Cortex of kidney (tissue), 1 donor: ENCODE data around the gene RRM1.
"Not testable (repeated sequence)": the region's sequence is repeated elsewhere in the genome, so short reads cannot be mapped to it uniquely, and the experiment has no call there.

Source experiments
- DNase-seq: peaks from one replicate; lab custom pipeline; 2025; lab: John Stamatoyannopoulos, UW

The RRM1 gene

GRCh38 chr11:4094348-4095291, at the start of gene RRM1:
RRM1 (plus strand) TSS chr11:4094799; CDS start chr11:4095013, 214 bp downstream.
- peak; percentile 26 for DNase-seq

DNA sequence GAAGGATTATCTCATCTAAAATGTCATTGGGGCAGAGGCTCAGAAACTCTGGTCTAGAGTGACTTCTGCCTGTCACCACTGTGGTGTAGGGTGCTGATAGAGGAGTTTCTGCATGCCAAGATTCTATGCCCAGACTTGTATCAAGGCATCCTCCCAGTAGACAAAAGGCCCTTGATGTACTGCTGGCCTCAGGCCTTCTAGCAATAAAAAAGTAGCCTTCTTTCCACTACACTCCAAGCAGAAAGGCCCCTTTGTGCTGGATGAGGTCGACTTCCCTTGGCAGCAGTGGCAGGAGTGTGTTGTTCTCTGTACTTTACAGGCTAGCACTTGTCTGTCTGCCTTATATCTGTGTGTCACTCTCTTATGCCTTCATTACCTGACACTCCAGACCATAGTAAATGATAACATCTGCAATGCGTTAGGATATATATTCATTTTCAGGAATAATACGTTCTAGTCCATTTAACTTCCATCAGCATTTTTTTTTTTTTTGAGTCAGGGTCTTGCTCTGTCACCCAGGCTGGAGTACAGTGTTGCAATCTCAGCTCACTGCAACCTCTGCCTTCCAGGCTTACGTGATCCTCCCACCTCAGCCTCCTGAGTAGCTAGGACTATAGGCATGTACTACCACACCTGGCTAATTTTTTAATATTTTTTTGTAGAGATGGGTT, 49.5 kb upstream of the RRM1 start:
- DNase-seq = no peak

DNA sequence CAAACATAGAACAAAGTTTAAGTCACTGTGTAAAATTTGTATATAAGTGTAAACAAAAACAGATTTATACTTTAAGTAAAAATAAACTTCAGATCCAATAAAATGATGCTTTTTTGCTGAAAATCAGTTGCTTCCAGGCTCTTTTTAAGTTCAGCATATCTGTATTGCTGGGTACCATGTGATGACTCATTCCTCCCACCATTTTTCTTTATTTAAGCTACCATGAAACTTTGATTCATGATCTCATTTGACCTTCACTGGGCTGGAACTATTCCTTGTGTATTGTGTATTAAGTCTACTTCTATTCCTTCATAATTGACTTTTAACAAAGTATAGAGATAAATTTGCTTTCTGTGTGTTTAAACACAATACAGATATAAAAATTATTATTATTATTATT, 46.3 kb upstream of the RRM1 start:
- no peak for DNase-seq

GRCh38 chr11:4049006-4049405, 45.6 kb upstream of the RRM1 start:
- no peak for DNase-seq

GRCh38 chr11:4050138-4050537, 44.5 kb upstream of the RRM1 start:
- no peak for DNase-seq

DNA sequence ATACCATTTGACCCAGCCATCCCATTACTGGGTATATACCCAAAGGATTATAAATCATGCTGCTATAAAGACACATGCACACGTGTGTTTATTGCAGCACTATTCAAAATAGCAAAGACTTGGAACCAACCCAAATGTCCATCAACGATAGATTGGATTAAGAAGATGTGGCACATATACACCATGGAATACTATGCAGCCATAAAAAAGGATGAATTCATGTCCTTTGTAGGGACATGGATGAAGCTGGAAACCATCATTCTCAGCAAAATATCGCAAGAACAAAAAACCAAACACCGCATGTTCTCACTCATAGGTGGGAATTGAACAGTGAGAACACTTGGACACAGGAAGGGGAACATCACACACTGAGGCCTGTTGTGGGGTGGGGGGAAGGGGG, 41.4 kb upstream of the RRM1 start:
- not testable (repeated sequence) for DNase-seq

GRCh38 chr11:4054643-4055042, 40.0 kb upstream of the RRM1 start:
- DNase-seq = no peak

- no peak for DNase-seq
Observed at GRCh38 chr11:4059424-4059823, 35.2 kb upstream of the RRM1 start.

- no peak for DNase-seq
Observed at GRCh38 chr11:4060182-4060923, 34.2 kb upstream of the RRM1 start.

GRCh38 chr11:4061700-4062099, 32.9 kb upstream of the RRM1 start:
- no peak for DNase-seq

DNA sequence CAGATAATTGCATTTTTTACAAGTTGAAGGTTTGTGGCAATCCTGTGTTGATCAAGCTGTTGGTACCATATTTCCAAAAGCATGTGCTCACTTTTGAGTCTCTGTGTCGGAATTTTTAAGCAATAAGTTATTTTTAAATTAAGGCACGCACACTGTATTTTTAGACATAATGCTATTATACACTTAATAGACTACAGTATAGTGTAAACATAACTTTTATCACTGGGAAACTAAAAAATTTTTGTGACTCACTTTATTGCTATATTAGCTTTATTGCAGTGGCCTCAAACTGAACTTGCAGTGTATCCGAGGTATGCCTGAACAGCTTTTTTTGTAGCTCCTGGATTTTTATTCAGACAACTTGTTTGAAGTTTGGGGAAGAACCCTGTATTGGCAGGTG, 31.3 kb upstream of the RRM1 start:
- DNase-seq = no peak

DNA sequence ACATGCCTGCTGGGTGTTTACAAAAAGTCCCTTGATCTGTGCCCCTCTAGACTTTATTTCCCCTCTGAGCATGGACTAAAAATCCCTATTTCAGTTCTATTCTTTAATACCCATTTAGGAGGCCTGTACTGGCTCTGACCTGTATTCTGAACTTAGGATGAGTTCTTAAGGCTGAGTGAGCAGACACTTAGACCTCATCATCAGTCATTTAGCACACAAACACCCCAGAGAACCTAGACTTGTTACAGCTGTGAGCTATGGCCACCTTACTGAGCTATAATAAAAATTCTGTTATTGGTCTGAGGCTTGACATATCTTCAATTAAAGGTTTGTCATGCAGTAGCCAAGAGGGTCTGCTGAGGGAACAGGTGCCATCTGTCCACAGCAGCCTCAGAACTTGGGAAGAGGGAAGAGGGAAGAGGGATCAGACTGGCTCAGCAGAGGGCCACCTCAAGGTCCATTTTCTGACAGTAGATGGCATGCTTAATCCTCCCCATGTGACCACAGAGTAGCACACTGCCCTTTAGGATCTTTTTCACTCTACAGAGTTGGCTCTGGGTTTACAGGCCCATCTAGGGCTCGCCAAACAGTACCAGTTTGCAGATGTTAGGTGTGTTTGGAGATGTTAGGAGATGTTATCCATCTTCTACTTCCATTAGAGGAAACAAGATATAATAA, 30.2 kb upstream of the RRM1 start:
- no peak for DNase-seq

- no peak for DNase-seq
Observed at GRCh38 chr11:4065086-4065485, 29.5 kb upstream of the RRM1 start.

DNA sequence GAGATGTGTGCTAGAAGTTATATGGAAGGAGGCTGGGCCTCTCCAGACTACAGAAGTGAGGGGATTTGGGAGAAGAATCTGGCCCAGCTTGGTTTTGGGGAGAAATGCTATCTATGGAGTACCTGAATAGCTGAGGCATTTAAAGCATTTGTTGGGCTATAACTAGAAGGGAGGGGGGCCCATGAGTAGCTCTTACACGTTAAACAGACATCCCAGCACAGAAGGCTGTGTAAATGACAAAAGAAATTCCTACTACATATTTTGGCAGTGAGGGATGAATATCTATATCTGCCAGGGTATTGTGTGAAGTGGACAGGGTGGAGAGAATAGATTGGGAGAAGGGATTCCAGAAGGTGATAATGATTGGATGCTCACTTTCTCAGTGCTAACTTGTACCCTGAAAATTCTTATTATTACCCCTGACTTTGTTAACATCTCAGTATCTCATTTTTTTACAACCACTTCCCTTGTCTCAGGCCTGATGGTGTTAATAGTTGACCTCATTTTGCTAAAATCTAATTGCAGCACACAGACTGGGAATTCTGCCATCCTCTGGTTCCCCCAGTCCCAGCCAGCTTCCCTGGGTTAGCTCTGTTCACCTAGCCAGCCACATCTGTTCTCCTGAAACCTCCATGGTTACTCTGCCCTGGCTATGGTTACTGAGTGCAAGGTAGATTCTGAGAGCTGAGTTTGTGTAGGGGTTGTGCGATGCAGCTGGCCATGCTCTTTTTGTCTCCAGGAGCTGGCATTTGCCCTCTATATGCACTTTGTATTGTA, 28.8 kb upstream of the RRM1 start:
- no peak for DNase-seq

DNA sequence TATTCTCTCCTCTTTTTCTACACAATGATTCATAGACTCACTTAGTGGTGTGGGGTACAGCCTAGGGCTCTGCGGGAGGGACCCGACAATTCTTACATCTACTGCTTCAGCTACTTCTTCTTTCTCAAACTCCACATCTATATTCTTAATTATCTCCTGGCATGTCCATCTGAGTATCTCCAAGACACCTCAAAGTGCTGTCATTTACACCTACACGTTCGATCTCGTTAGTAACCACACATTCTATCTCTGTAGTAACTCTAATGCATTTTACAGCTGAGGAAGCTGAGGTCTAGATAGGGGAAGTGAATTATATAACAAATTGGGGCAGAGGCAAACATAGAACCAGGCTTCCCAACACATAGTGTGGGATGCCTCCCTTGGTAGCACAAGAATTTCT, 27.7 kb upstream of the RRM1 start:
- DNase-seq = no peak

DNA sequence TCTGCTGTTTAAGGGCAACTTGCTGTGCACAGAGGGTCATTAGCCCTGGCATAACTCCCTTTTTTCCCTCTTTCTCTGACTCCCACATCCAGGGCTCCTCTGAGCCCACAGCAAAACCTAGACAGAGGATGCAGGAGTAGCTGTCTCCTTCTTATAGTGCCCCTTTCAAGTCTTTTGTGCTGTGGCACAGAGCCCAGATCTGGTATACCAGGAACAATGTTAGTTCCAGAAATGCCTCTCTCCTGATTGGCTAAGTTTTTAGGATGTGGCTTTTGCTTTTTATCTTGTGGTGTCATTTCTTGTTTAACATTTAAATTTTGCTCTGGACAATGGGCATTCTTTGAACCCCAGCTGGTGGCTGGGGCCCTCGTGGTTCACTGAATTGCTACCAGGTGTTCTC, 25.6 kb upstream of the RRM1 start:
- DNase-seq = no peak

DNA sequence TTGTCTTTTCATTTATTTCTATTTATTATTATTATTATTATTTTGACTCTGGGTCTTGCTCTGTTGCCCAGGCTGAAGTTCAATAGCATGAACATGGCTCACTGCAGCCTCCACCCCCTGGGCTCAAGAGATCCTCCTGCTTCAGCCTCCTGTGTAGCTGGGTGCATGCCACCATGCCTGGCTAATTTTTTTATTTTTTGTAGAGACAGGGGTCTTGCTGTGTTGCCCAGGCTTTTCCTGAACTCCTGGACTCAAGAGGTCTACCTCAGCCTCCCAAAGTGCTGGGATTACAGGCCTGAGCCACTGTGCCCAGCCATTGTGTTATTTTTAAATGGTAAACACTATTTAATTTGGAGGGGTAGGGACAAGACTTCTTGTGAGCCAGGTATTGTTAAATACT, 23.3 kb upstream of the RRM1 start:
- DNase-seq = no peak

GRCh38 chr11:4071914-4072313, 22.7 kb upstream of the RRM1 start:
- no peak for DNase-seq

DNA sequence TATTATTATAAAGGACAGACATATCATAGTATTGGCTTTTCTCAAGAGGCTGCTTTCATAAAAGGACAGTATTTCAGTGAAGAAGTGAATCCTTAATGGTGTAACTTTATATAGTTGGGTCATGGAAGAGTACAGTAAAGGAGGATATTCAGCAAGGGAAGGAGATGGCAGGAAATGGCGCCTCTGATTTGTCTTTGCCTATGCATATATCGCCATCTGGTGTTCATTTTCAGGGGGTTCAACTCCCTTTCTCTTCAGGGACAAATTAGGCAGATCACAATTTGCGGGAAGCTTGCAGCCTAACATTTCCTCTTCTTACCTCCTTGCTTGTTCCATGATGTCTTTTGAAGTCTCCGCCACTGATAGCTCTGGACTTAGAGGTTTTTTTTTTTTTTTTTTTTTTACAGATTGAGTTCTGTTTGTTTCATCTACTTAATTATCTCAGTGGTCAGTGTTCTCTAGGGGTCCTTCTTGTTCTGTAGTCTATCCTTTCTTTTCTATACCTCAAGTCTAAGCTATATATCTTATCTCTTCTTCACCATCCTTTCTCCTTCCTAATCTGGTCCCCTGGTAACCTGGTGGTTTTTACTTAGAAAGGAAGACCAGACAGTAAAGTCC, 21.8 kb upstream of the RRM1 start:
- DNase-seq = no peak

DNA sequence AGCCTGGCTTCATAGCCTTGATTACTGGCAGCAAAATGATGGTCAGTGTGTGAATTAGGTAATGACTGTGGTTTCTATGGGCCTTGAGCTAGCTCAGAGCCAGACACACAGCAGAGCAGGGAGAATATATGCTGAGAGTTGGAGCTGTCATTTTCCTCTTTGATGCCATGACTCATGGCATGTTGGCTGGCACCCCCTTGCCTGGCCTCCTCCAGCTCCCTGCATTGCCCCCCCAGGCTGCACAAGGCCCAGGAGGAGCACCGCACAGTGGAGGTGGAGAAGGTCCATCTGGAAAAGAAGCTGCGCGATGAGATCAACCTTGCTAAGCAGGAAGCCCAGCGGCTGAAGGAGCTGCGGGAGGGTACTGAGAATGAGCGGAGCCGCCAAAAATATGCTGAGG, 20.3 kb upstream of the RRM1 start:
- DNase-seq = no peak

DNA sequence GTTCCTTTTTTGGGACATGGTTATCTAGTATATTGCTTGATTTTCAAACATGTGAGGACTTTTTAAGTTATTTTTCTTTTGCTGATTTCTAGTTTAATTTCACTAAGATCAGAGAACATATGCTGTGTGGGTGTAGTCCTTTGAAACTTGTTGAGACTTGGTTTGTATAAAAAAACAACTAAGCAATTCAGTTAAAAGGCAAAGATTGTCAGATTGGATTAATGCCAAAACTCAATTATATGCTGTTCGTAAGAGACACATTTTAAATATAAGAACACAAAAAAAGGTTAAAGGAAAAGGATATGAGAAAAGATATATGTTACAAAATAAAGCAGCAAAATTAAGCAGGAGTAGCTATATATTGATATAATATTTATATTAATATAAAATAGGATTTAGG, 17.8 kb upstream of the RRM1 start:
- no peak for DNase-seq
